Trophoblast cell (in vitro differentiated cells and primary cell): Measurements from ENCODE around the gene ENAH.

Experiments used
- DNase-seq, 2 donors: peaks; one replicate each; pipeline ENCODE4 v3.0.0-alpha.2; 2016
- H2AFZ ChIP-seq: 2 replicates; pipeline ENCODE4 v1.6.1; 2013; ENCODE audit warnings: low read length, moderate library complexity, mild to moderate bottlenecking; ENCODE audit not compliant: insufficient read depth, poor library complexity
- H2AK5ac ChIP-seq: 2 replicates; pipeline ENCODE4 v1.6.1; 2013; ENCODE audit warnings: mild to moderate bottlenecking, low read length
- H2BK120ac ChIP-seq: 2 replicates; pipeline ENCODE4 v1.6.1; 2013; ENCODE audit warnings: low read length, mild to moderate bottlenecking, moderate library complexity; ENCODE audit not compliant: insufficient read depth, poor library complexity
- H2BK12ac ChIP-seq: 2 replicates; pipeline ENCODE4 v1.6.1; 2013; ENCODE audit warnings: mild to moderate bottlenecking, low read length, moderate library complexity
- H2BK5ac ChIP-seq: 2 replicates; pipeline ENCODE4 v1.6.1; 2013; ENCODE audit warnings: low read length, low read depth, moderate library complexity, mild to moderate bottlenecking; ENCODE audit not compliant: poor library complexity
- H3K14ac ChIP-seq: 2 replicates; pipeline ENCODE4 v1.6.1; 2013; ENCODE audit warnings: mild to moderate bottlenecking, low read length
- H3K18ac ChIP-seq: 2 replicates; pipeline ENCODE4 v1.6.1; 2013; ENCODE audit warnings: mild to moderate bottlenecking, low read length
- H3K23ac ChIP-seq: 2 replicates; pipeline ENCODE4 v1.6.1; 2013; ENCODE audit warnings: low read length
- H3K27ac ChIP-seq: 2 replicates; pipeline ENCODE4 v1.5.1; 2013; ENCODE audit warnings: low read depth, mild to moderate bottlenecking, inconsistent platforms, low read length, moderate library complexity
- H3K27me3 ChIP-seq: 2 replicates; pipeline ENCODE4 v1.6.1; 2013; ENCODE audit warnings: inconsistent platforms, mild to moderate bottlenecking, low read length, moderate library complexity; ENCODE audit not compliant: insufficient read depth
- H3K36me3 ChIP-seq, 2 experiments: 1 replicate in 1 of 2; 2 replicates in 1 of 2; pipeline ENCODE4 v1.6.1; 2013; ENCODE audit warnings: low read length in 2 of 2, mild to moderate bottlenecking in 2 of 2, moderate library complexity in 1 of 2; ENCODE audit not compliant: insufficient read depth in 2 of 2, control insufficient read depth in 1 of 2
- H3K4ac ChIP-seq: 2 replicates; pipeline ENCODE4 v1.6.1; 2013; ENCODE audit warnings: low read depth, mild to moderate bottlenecking, low read length, moderate library complexity
- H3K4me1 ChIP-seq, 2 experiments: 1 replicate in 1 of 2; 2 replicates in 1 of 2; pipeline ENCODE4 v1.6.1; 2013; ENCODE audit warnings: low read length in 2 of 2, mild to moderate bottlenecking in 2 of 2, moderate library complexity in 1 of 2; ENCODE audit not compliant: insufficient read depth in 2 of 2, control insufficient read depth in 1 of 2
- H3K4me2 ChIP-seq: 2 replicates; pipeline ENCODE4 v1.6.1; 2013; ENCODE audit warnings: inconsistent platforms, mild to moderate bottlenecking, low read length, moderate library complexity
- H3K4me3 ChIP-seq: 2 replicates; pipeline ENCODE4 v1.5.1; 2013; ENCODE audit warnings: mild to moderate bottlenecking, low read depth, low read length, inconsistent platforms
- H3K79me1 ChIP-seq: one replicate; pipeline ENCODE4 v1.6.1; 2013; ENCODE audit warnings: low read length
- H3K79me2 ChIP-seq: 2 replicates; pipeline ENCODE4 v1.6.1; 2013; ENCODE audit warnings: low read length, mild to moderate bottlenecking; ENCODE audit not compliant: control insufficient read depth, insufficient read depth, poor library complexity
- H3K9ac ChIP-seq: 2 replicates; pipeline ENCODE4 v1.6.1; 2013; ENCODE audit warnings: mild to moderate bottlenecking, low read length
- H3K9me3 ChIP-seq: 2 replicates; pipeline ENCODE4 v1.6.1; 2013; ENCODE audit warnings: low read depth, mild to moderate bottlenecking, control low read depth, inconsistent platforms, low read length; ENCODE audit not compliant: insufficient read depth
- H4K12ac ChIP-seq: 2 replicates; pipeline ENCODE4 v1.6.1; 2013; ENCODE audit warnings: low read depth, mild to moderate bottlenecking, low read length, moderate library complexity
- H4K8ac ChIP-seq: 2 replicates; pipeline ENCODE4 v1.6.1; 2013; ENCODE audit warnings: low read depth, mild to moderate bottlenecking, low read length, moderate library complexity
- H4K91ac ChIP-seq: one replicate; pipeline ENCODE4 v1.6.1; 2013; ENCODE audit warnings: low read depth, mild to moderate bottlenecking, low read length, moderate library complexity
- whole genome bisulfite sequencing: extraction: QIAGEN DNeasy Blood & Tissue Kit; methylation state at CpG from one replicate; pipeline ENCODE4 v1.1.7; 2013; ENCODE audit warnings: missing lambda C conversion rate; ENCODE audit not compliant: insufficient read length, insufficient coverage; ENCODE audit errors: extremely low coverage; 5-methylcytosine and 5-hydroxymethylcytosine counted together

Gene ENAH

DNA sequence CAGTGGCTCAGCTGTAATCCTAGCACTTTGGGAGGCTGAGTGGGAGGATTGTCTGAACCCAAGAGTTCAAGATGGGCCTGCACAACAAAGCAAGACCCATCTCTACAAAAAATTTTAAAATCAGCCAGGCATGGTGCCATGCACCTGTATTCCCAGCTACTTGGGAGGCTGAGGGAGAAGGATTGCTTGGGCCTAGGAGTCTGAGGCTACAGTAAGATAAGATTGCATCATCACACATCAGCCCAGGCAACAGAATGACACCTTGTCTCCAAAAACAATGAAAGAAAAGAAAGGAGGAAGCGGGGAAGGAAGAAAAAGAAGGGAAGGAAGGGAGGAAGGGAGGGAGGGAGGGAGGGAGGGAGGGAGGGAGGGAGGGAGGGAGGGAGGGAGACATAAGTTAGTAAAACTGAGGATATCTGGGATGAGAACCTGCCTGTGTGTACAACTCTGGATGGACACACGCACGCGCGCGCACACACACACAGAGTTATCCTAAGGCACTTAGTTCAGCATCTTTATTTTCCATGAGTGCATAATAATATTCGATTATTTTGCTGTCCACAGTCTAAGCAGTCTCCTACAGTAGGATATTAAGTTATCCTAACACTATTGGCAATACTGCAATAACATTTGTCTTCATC lies 132.2 kb downstream of the ENAH start:
- DNase-seq, result no peak
- WGBS, result no CpG with 5 or more reads among the region's 7 CpGs
- Histone ChIP-seq H3K79me2 (no peaks in the 10 kb centered on the region), H3K79me1 (no peaks in the 10 kb centered on the region), H2AK5ac (no peak overlapping the region), H3K9me3 (no peaks in the 10 kb centered on the region), H4K12ac (no peak overlapping the region), H3K14ac (no peak overlapping the region), H3K4me3 (no peak overlapping the region), H3K36me3 (peaks cover 6 to 7% of the 10 kb centered on the region in 2 experiments), H3K9ac (no peak overlapping the region), H3K18ac (no peak overlapping the region), H3K4me2 (no peak overlapping the region), H2BK5ac (no peak overlapping the region), H4K8ac (no peak overlapping the region), H2AFZ (no peak overlapping the region), H3K27ac (no peak overlapping the region), H3K23ac (no peak overlapping the region), H3K4ac (no peak overlapping the region), H3K27me3 (no peaks in the 10 kb centered on the region), H2BK12ac (no peak overlapping the region), H4K91ac (no peak overlapping the region), H2BK120ac (no peak overlapping the region), H3K4me1 (no peaks in the 10 kb centered on the region)

DNA sequence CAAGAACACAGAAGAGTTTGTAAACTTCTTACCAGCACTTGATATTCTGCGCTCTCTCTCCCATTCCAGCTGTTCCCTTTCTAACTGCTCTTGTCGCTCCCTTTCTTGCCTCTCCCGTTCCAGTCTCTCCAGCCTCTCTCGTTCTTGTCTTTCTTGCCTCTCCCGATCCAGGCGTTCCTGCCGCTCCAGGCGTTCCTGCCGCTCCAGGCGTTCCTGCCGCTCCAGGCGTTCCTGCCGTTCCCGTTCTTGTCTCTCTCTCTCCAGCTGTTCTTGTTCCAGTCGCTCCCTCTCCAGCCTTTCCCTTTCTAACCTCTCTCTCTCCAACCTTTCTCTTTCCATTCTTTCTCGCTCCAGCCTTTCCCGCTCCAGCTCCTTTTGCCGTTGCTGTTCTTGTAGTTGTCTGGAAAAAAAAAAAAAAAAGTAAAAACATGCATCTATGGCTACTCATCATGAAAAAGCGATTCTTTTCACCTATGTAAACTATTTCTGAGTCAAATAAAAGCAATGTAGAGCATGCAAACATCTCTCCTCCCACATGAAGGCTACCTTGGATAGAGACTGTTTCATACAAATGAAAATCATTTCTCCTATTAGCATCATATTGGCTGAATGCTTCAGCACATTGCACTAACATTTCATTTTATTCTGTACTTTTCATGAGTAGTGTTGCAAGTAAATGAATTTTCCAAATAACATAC lies 133.6 kb downstream of the ENAH start:
- H3K27me3 ChIP-seq, result no peaks in the 10 kb centered on the region
- no peak overlapping the region for H3K4me3 ChIP-seq
- H3K27ac ChIP-seq, result peak overlapping the region; percentile 61
- no peak overlapping the region for H2AK5ac ChIP-seq
- no peaks in the 10 kb centered on the region for H3K79me2 ChIP-seq
- H2BK120ac ChIP-seq, result no peak overlapping the region
- H2BK5ac ChIP-seq, result no peak overlapping the region
- DNase-seq, result peak; percentile 62 to 76
- no peaks in the 10 kb centered on the region for H3K79me1 ChIP-seq
- H3K9me3 ChIP-seq, result no peaks in the 10 kb centered on the region
- no peak overlapping the region for H3K9ac ChIP-seq
- H4K12ac ChIP-seq, result no peak overlapping the region
- no peak overlapping the region for H3K4ac ChIP-seq
- no peak overlapping the region for H3K23ac ChIP-seq
- H3K36me3 ChIP-seq, result peaks cover 6 to 7% of the 10 kb centered on the region in 2 experiments
- 100% methylated on average over 1 of the region's 19 CpGs for WGBS
- no peak overlapping the region for H3K18ac ChIP-seq
- no peak overlapping the region for H2BK12ac ChIP-seq
- H3K14ac ChIP-seq, result no peak overlapping the region
- H3K4me1 ChIP-seq, result no peaks in the 10 kb centered on the region
- H3K4me2 ChIP-seq, result peak overlapping the region; percentile 51
- H4K8ac ChIP-seq, result no peak overlapping the region
- H4K91ac ChIP-seq, result no peak overlapping the region
- no peak overlapping the region for H2AFZ ChIP-seq

- Histone ChIP-seq H3K4me1 (no peaks in the 10 kb centered on the region), H3K27ac (no peak overlapping the region), H3K9me3 (no peaks in the 10 kb centered on the region), H3K36me3 (peaks cover 9 to 13% of the 10 kb centered on the region in 2 experiments), H4K91ac (no peak overlapping the region), H3K18ac (no peak overlapping the region), H3K4me3 (no peak overlapping the region), H4K8ac (no peak overlapping the region), H3K79me1 (no peaks in the 10 kb centered on the region), H3K79me2 (no peaks in the 10 kb centered on the region), H3K23ac (no peak overlapping the region), H2BK5ac (no peak overlapping the region), H2AFZ (no peak overlapping the region), H2BK12ac (no peak overlapping the region), H2AK5ac (no peak overlapping the region), H3K27me3 (no peaks in the 10 kb centered on the region), H3K4ac (no peak overlapping the region), H2BK120ac (no peak overlapping the region), H3K9ac (no peak overlapping the region), H4K12ac (no peak overlapping the region), H3K4me2 (no peak overlapping the region), H3K14ac (no peak overlapping the region)
- no peak for DNase-seq
- no CpG with 5 or more reads among the region's 8 CpGs for WGBS
Measured at GRCh38 chr1:225517697-225518096, 135.2 kb downstream of the ENAH start.

- H3K4me2 ChIP-seq, result no peak overlapping the region
- no peak overlapping the region for H2BK12ac ChIP-seq
- no peaks in the 10 kb centered on the region for H3K79me1 ChIP-seq
- H4K91ac ChIP-seq, result no peak overlapping the region
- H2AK5ac ChIP-seq, result no peak overlapping the region
- no peak overlapping the region for H3K4ac ChIP-seq
- H3K27me3 ChIP-seq, result no peaks in the 10 kb centered on the region
- no peaks in the 10 kb centered on the region for H3K4me1 ChIP-seq
- no peak overlapping the region for H3K14ac ChIP-seq
- H3K18ac ChIP-seq, result no peak overlapping the region
- no peak overlapping the region for H2BK120ac ChIP-seq
- no peak overlapping the region for H2BK5ac ChIP-seq
- no peaks in the 10 kb centered on the region for H3K9me3 ChIP-seq
- no peak overlapping the region for H4K12ac ChIP-seq
- H3K9ac ChIP-seq, result no peak overlapping the region
- H3K36me3 ChIP-seq, result peaks cover 9 to 13% of the 10 kb centered on the region in 2 experiments
- no peaks in the 10 kb centered on the region for H3K79me2 ChIP-seq
- no peak overlapping the region for H2AFZ ChIP-seq
- no CpG with 5 or more reads among the region's 6 CpGs for WGBS
- H3K23ac ChIP-seq, result no peak overlapping the region
- no peak overlapping the region for H3K4me3 ChIP-seq
- DNase-seq, result no peak
- H3K27ac ChIP-seq, result no peak overlapping the region
- H4K8ac ChIP-seq, result no peak overlapping the region
Measured at GRCh38 chr1:225517221-225517620, 135.7 kb downstream of the ENAH start.
